ENCODE measurements around the gene GRSF1. TPM values are rescaled to one million over a fixed set of nuclear protein-coding genes. Genes with fewer than 3 reads are reported as not detected.
"Not testable (repeated sequence)": the region's sequence is repeated elsewhere in the genome, so short reads cannot be mapped to it uniquely, and the experiment has no call there.

Gene GRSF1, protein sequence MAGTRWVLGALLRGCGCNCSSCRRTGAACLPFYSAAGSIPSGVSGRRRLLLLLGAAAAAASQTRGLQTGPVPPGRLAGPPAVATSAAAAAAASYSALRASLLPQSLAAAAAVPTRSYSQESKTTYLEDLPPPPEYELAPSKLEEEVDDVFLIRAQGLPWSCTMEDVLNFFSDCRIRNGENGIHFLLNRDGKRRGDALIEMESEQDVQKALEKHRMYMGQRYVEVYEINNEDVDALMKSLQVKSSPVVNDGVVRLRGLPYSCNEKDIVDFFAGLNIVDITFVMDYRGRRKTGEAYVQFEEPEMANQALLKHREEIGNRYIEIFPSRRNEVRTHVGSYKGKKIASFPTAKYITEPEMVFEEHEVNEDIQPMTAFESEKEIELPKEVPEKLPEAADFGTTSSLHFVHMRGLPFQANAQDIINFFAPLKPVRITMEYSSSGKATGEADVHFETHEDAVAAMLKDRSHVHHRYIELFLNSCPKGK
- total RNA-seq: 55.6 TPM
- long read RNA-seq, full-length matches to known transcripts: 75 of 88 reads
- long read RNA-seq, partial matches to known transcripts: 6 of 88 reads
- long read RNA-seq, other reads (novel, unspliced or antisense): 7 of 88 reads

GRCh38 chr4:70839589-70840093, at the start of gene GRSF1:
Gene GRSF1, minus strand, starts transcription at chr4:70839890. Its CDS starts 63 bp downstream, at chr4:70839827.
- DNase-seq (ENCODE audit: low spot score): peak; percentile 97

- no peak for DNase-seq (ENCODE audit: low spot score)
These were observed 45.5 kb upstream of the GRSF1 start for GRCh38 chr4:70885174-70885573.

- no peak for DNase-seq (ENCODE audit: low spot score)
These were observed 41.0 kb upstream of the GRSF1 start for GRCh38 chr4:70880739-70881138.

- no peak for DNase-seq (ENCODE audit: low spot score)
These were observed 37.9 kb upstream of the GRSF1 start for GRCh38 chr4:70877556-70877955.

GRCh38 chr4:70874268-70875156, 34.8 kb upstream of the GRSF1 start:
- no peak for DNase-seq (ENCODE audit: low spot score)

GRCh38 chr4:70873216-70873615, 33.5 kb upstream of the GRSF1 start:
- no peak for DNase-seq (ENCODE audit: low spot score)

DNA sequence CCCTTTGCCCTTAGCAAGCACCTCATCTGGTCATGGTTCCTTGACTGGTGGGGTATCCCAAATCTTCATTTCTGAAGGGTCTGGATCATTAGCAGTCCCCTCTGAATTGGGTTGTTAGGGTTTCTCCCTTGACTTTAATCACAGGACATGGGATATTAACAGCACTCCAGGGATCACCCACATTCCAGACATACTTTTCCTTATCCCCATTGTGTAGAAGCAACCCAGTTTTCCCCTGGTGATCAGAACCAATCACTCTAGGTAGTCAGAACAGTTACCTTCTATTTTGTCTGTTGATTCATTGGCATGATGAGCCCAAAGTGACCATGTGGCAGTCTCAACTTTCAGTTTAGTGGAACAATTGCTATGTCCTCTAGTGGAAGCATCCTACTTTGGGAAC, 29.1 kb upstream of the GRSF1 start:
- DNase-seq (ENCODE audit: low spot score): no peak

GRCh38 chr4:70863099-70863790, 23.6 kb upstream of the GRSF1 start:
- DNase-seq (ENCODE audit: low spot score): no peak

DNA sequence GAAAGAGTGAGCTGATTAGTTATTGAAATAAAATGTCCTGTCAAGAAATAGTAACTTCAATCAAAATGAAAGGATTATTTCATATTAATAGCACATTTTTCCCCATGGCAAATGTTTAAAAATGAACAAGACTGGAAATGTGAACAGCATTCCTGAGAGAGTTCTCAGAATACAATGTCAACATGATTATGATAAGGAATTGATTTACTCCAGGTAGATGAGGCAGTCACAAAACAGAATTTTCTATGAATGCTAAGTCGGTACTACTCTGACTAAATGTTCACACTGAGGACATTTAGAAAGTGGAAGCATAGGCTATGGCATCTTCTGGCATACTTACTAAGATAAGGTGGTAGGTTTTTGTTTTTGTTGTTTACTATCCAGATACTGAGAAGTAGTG, 19.4 kb upstream of the GRSF1 start:
- DNase-seq (ENCODE audit: low spot score): no peak

DNA sequence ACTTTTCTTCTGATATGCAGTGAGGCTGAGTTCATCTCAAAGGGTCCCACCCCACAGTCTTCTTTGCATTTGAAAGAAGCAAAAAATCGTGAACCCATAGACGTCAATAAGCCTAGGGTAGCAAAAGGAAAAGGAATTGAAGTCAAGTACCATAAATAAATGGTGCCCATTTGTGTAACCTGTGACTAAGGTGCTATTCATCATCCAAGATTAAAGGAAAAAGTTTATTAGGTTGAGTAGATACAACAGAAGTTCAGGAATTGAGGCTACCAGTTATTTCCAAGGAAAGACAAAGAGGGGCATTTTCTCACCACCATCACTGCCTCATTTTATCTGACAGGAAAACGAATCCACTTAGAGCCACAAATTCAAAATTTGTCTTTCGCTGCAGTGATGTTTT, 18.8 kb upstream of the GRSF1 start:
- DNase-seq (ENCODE audit: low spot score): no peak

- no peak for DNase-seq (ENCODE audit: low spot score)
These were observed 15.8 kb upstream of the GRSF1 start for GRCh38 chr4:70855464-70855863.

DNA sequence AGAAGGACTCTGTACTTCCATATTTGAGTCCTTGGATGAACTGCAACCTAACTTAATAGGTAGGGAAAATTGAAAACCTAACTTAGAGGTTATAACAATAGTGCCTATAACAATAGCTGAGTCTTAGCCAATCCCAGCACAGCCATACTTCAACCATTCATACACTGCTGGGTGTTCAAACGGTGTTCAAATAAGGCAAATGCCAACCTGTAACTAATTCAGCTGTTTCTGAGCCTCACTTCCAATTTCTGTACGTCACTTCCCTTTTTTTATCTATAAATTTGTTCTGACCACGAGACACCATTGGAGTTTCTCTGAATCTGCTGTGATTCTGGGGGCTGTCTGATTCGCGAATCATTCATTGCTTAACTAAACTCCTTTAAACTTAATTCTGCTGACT, 9.6 kb upstream of the GRSF1 start:
- no peak for DNase-seq (ENCODE audit: low spot score)

GRCh38 chr4:70844180-70844579, 4.5 kb upstream of the GRSF1 start:
- DNase-seq (ENCODE audit: low spot score): no peak

DNA sequence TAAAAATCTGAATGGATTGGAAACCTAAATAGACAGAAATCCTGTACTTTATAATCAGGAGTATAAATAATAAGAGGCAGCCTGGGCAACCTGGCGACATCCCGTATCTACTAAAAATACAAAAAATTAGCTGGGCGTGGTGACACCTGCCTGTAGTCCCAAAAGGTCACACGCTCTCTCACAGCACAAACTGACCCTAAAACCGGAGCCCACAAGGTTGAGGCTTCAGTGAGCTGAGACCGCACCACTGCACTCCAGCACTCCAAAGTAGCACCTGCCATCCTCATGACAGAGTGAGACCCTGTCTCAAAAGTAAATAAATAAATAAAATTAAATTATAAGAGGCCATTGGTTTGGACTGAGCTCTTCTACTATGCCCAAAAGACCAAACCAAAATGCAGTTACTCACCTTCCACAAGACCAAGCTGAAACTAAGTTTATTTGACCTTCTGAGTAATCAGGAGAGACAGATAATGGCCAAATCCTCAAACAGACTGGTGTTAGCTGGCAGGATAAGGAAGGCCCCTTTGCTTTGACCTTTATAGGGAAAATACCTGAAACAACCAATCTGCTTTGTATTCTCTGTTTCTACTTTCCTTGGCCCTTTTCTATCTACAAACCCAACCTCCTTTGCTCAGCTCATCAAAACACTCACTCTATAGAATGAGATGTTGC, 3.2 kb upstream of the GRSF1 start:
- no peak for DNase-seq (ENCODE audit: low spot score)

DNA sequence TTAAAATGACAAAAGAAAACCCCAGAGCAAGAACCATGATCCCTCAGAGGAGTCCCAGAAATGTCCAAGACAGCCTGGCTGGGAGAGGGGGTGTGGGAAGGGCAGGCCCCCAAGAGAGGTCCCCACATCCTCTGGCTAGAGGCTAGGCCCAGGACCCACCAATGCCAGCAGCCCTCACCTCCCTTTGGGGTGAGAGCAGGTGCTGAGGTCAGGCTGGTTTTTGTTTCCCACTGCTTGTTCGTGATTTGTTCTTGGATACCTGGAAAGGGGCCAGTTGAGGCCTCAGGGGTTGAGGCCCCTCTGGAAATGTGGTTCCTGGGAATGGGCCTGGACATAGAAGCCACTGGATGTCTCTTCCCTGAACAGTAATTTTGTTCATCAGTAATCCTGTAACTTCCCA, 2.3 kb upstream of the GRSF1 start:
- DNase-seq (ENCODE audit: low spot score): no peak

GRCh38 chr4:70841211-70841610, 1.5 kb upstream of the GRSF1 start:
- no peak for DNase-seq (ENCODE audit: low spot score)

GRCh38 chr4:70840631-70841030, 941 bp upstream of the GRSF1 start:
- not testable (repeated sequence) for DNase-seq (ENCODE audit: low spot score)

- DNase-seq (ENCODE audit: low spot score): not testable (repeated sequence)
These were observed 447 bp upstream of the GRSF1 start for GRCh38 chr4:70840137-70840536.

DNA sequence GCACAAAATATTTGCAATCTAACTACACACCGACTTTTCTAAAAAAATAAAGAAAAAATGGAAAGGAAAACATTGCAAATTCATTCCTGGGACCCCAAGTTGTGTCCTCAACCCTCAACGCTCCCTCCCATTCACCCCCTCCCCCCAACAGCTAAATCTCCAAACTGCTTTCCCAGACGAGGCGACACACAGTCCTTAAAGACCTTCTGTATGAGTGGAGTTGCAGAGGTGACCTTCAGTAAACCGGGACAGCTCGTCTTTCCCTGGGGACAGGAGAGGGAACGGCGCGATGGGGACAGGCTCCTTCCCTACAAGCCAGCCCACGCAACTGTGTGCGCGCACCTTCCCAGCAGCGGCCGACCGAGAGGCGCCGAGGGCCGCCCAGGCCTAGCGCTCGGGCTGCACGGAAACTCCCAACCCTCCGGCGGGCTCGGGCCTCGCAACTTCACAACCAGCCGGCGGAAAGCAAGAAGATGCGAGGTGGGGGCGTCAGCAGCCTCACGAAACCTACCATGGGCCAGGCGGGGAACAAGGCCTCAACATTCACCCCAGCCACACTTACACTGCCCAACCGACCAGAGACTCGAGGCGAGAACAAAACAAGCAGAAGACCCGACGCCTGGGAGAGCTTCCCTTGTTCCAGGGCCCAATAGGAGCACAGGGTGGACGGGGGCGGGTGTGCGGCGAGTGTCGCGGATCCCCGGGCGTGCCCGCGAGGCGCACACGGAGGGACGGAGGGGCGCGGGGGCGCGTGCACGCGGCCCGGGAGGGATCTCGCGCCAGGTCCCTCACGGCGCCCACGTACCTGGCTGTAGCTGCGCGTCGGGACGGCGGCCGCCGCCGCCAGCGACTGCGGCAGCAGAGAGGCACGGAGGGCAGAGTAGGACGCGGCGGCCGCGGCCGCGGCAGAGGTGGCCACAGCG, 763 bp downstream of the GRSF1 start:
- peak; percentile 92 for DNase-seq (ENCODE audit: low spot score)

All from mesenteric fat pad (tissue), 1 donor.